OCI-LY1 (cell line): ENCODE data around the gene SLC24A3.

ENCODE experiments used
- H2AFZ ChIP-seq: fragments of 200-600 bp; sonication (generic), shearing (Covaris generic); 2 replicates; pipeline ENCODE4 v1.6.0; 2014; ENCODE audit warnings: antibody characterized with exemption, mild to moderate bottlenecking, low read length
- H3F3A ChIP-seq: fragments of 200-600 bp; sonication (generic), shearing (Covaris generic); 2 replicates; pipeline ENCODE4 v1.6.0; 2014; ENCODE audit warnings: mild to moderate bottlenecking, antibody characterized with exemption, low read length, moderate library complexity; ENCODE audit not compliant: insufficient read depth
- H3K27ac ChIP-seq: fragments of 200-600 bp; sonication (generic); 2 replicates; pipeline ENCODE4 v1.5.1; 2014; ENCODE audit warnings: low read length, mixed run types, mild to moderate bottlenecking, low read depth; ENCODE audit not compliant: poor library complexity, severe bottlenecking
- H3K27me3 ChIP-seq: fragments of 200-600 bp; sonication (generic); 2 replicates; pipeline ENCODE4 v1.6.0; 2014; ENCODE audit warnings: antibody characterized with exemption, mild to moderate bottlenecking, low read length, moderate library complexity; ENCODE audit not compliant: insufficient read depth
- H3K36me3 ChIP-seq: fragments of 200-600 bp; sonication (generic); 2 replicates; pipeline ENCODE4 v1.6.1; 2014; ENCODE audit warnings: mild to moderate bottlenecking, antibody characterized with exemption, low read length, moderate library complexity, mixed read lengths; ENCODE audit not compliant: insufficient read depth
- H3K4me1 ChIP-seq: fragments of 200-600 bp; sonication (generic); 2 replicates; pipeline ENCODE4 v1.5.1; 2014; ENCODE audit warnings: mild to moderate bottlenecking, low read length, moderate library complexity; ENCODE audit not compliant: insufficient read depth, severe bottlenecking
- H3K4me2 ChIP-seq: fragments of 200-600 bp; sonication (generic), shearing (Covaris generic); 2 replicates; pipeline ENCODE4 v1.6.1; 2014; ENCODE audit warnings: low read length
- H3K4me3 ChIP-seq: fragments of 200-600 bp; sonication (generic); 2 replicates; pipeline ENCODE4 v1.5.1; 2014; ENCODE audit warnings: low read length, low read depth, mild to moderate bottlenecking, mixed read lengths; ENCODE audit not compliant: poor library complexity, severe bottlenecking
- H3K79me2 ChIP-seq: fragments of 200-600 bp; shearing (Covaris generic); 2 replicates; pipeline ENCODE4 v1.6.1; 2016; ENCODE audit warnings: mixed run types, low read length, mixed read lengths; ENCODE audit not compliant: insufficient read depth
- H3K9ac ChIP-seq: fragments of 200-600 bp; sonication (generic), shearing (Covaris generic); 2 replicates; pipeline ENCODE4 v1.6.1; 2014; ENCODE audit warnings: mild to moderate bottlenecking, low read length, mixed read lengths
- H3K9me2 ChIP-seq: fragments of 200-600 bp; sonication (generic), shearing (Covaris generic); 2 replicates; pipeline ENCODE4 v1.6.1; 2014; ENCODE audit warnings: low read depth, mild to moderate bottlenecking, low read length, mixed read lengths
- H3K9me3 ChIP-seq: fragments of 200-600 bp; shearing (Covaris generic); 2 replicates; pipeline ENCODE4 v1.6.1; 2014; ENCODE audit warnings: low read length, mixed read lengths
- H4K20me1 ChIP-seq: fragments of 200-600 bp; sonication (generic), shearing (Covaris generic); 2 replicates; pipeline ENCODE4 v1.6.0; 2016; ENCODE audit warnings: mild to moderate bottlenecking, low read length; ENCODE audit not compliant: insufficient read depth
- CTCF ChIP-seq: fragments of 200-600 bp; sonication (generic), shearing (Covaris generic); IDR thresholded peaks from 2 replicates; pipeline ENCODE4 v1.5.1; 2017; ENCODE audit warnings: mild to moderate bottlenecking, antibody characterized with exemption, low read length, moderate library complexity, mixed read lengths
- EZH2 ChIP-seq: fragments of 200-600 bp; sonication (generic), shearing (Covaris generic); IDR thresholded peaks from 2 replicates; pipeline ENCODE4 v1.8.0; 2017; ENCODE audit warnings: borderline replicate concordance, mixed run types, mild to moderate bottlenecking, antibody characterized with exemption, low read length, moderate library complexity, mixed read lengths

The SLC24A3 gene

GRCh38 chr20:19697415-19697814 lies 485.0 kb downstream of the SLC24A3 start:
- TF ChIP-seq CTCF = no peak
- TF ChIP-seq EZH2 = no peak
- no peak overlapping the region for H3K4me3 ChIP-seq
- H3K27ac ChIP-seq = no peak overlapping the region
- H3F3A ChIP-seq = no peaks in the 10 kb centered on the region
- H3K36me3 ChIP-seq = no peaks in the 10 kb centered on the region
- no peaks in the 10 kb centered on the region for H3K9me2 ChIP-seq
- no peak overlapping the region for H2AFZ ChIP-seq
- H3K27me3 ChIP-seq = no peaks in the 10 kb centered on the region
- no peaks in the 10 kb centered on the region for H3K9me3 ChIP-seq
- H3K4me2 ChIP-seq = no peak overlapping the region
- H3K9ac ChIP-seq = no peak overlapping the region
- no peaks in the 10 kb centered on the region for H4K20me1 ChIP-seq
- no peaks in the 10 kb centered on the region for H3K79me2 ChIP-seq
- no peaks in the 10 kb centered on the region for H3K4me1 ChIP-seq

DNA sequence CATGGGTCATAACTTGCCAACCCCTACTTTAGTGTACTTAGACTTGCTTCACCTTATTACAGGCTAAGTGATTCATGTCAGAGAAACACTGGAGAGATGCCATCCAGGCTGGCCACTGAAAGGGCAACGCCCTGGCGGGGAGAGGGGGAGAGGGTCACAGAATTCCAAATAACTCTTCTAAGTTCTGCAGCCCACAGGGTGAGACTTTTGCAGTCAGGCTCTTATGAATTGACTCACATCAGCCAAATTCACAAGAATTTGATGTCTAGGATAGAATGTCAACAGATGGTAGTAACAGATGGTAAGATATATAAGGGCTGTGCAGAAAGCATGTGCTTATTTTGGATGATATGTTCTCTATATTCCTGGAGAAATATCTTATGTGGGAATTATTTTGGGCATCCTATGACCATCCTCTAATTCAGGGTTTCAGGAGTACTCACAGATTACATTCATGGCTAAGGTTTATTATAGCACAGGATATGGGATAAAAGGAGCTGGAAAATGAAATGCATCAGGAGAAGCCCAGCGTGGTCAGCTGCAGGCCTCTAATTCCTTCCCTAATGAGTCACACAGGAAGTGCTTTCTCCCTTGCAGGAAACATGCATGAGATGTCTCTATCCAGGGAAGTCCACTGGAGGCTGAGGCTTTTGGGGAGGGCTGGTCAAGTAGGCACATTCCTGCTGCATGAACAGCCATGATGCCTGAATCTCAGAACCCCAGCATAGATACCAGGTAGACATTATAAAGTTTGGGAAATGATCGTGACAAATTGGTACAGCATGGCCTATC lies 486.9 kb downstream of the SLC24A3 start:
- Histone ChIP-seq H3K9ac (no peak overlapping the region), H2AFZ (no peak overlapping the region), H3K9me3 (no peaks in the 10 kb centered on the region), H3F3A (no peaks in the 10 kb centered on the region), H4K20me1 (no peaks in the 10 kb centered on the region), H3K27me3 (no peaks in the 10 kb centered on the region), H3K4me3 (no peak overlapping the region), H3K9me2 (no peaks in the 10 kb centered on the region), H3K27ac (no peak overlapping the region), H3K36me3 (no peaks in the 10 kb centered on the region), H3K4me2 (no peak overlapping the region), H3K4me1 (no peaks in the 10 kb centered on the region), H3K79me2 (no peaks in the 10 kb centered on the region)
- TF ChIP-seq EZH2 (no peak), CTCF (no peak)

- Histone ChIP-seq H3K4me3 (no peak overlapping the region), H3K9me2 (no peaks in the 10 kb centered on the region), H3K9me3 (no peaks in the 10 kb centered on the region), H3K4me1 (no peaks in the 10 kb centered on the region), H3K27ac (no peak overlapping the region), H2AFZ (no peak overlapping the region), H3F3A (no peaks in the 10 kb centered on the region), H3K27me3 (no peaks in the 10 kb centered on the region), H3K9ac (no peak overlapping the region), H3K79me2 (no peaks in the 10 kb centered on the region), H3K36me3 (no peaks in the 10 kb centered on the region), H3K4me2 (no peak overlapping the region), H4K20me1 (no peaks in the 10 kb centered on the region)
- TF ChIP-seq CTCF (no peak), EZH2 (no peak)
Observed at GRCh38 chr20:19701429-19701828, 489.0 kb downstream of the SLC24A3 start.
